Body of pancreas (tissue), 4 donors: ENCODE measurements around the gene MEF2D.

Experiments
- POLR2A ChIP-seq, 3 donors: fragments of 450-650 bp; IDR thresholded peaks; one replicate each; pipeline ENCODE4 v1.6.1; 2016; ENCODE audit warnings: antibody characterized with exemption in 3 of 3, mild to moderate bottlenecking in 2 of 3
- TF ChIP-seq, protein P1 (sequence below), 7 experiments: fragments of 450-650 bp in 4 of 7; fragments of 200-600 bp in 3 of 7; sonication (generic) in 3 of 7; IDR thresholded peaks; one replicate each; pipeline ENCODE4 v1.5.1; 2016 to 2019; ENCODE audit warnings: antibody characterized with exemption in 7 of 7

DNA sequence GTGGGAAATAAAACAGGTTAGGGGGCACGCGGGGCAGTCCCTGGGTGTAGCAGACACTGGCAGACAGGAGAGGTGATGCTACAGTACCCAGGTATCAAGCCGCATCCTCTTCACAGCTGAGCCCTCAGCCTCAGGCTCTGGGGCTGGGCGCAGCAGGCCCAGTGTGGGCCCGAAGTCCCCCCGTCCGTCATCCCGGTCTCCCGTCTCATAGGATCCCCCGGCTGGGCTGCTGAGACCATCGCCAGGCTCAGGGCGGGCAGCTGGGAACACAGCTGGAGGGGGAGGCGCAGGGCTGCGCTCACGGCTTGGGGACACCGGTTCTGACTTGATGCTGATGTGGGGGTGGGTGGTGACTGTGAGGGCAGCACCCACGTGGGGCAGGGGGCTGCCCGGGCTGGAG lies 32.7 kb downstream of the MEF2D start:
- TF ChIP-seq, protein P1, sequence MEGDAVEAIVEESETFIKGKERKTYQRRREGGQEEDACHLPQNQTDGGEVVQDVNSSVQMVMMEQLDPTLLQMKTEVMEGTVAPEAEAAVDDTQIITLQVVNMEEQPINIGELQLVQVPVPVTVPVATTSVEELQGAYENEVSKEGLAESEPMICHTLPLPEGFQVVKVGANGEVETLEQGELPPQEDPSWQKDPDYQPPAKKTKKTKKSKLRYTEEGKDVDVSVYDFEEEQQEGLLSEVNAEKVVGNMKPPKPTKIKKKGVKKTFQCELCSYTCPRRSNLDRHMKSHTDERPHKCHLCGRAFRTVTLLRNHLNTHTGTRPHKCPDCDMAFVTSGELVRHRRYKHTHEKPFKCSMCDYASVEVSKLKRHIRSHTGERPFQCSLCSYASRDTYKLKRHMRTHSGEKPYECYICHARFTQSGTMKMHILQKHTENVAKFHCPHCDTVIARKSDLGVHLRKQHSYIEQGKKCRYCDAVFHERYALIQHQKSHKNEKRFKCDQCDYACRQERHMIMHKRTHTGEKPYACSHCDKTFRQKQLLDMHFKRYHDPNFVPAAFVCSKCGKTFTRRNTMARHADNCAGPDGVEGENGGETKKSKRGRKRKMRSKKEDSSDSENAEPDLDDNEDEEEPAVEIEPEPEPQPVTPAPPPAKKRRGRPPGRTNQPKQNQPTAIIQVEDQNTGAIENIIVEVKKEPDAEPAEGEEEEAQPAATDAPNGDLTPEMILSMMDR (IDR thresholded peaks at IDR 0.05), result no peak
- TF ChIP-seq POLR2A (IDR thresholded peaks at IDR 0.05), result no peak
